HCT116 (cell line): ENCODE data around the gene KDELR1.

Experiments used
- CTCF ChIP-seq, 3 experiments: fragments of 200-600 bp in 1 of 3; sonication (generic) in 1 of 3; IDR thresholded peaks in 2 of 3; conservative IDR thresholded peaks in 1 of 3; 2 replicates each; pipeline ENCODE4 v1.5.1; 2012 to 2017; ENCODE audit warnings: low read depth in 2 of 3, low read length in 2 of 3, antibody characterized with exemption in 1 of 3, borderline replicate concordance in 1 of 3, control low read depth in 1 of 3, mild to moderate bottlenecking in 1 of 3, mixed read lengths in 1 of 3, mixed run types in 1 of 3, moderate library complexity in 1 of 3; ENCODE audit not compliant: insufficient read depth in 1 of 3
- EGR1 ChIP-seq: IDR thresholded peaks from 2 replicates; pipeline ENCODE4 v1.6.1; 2012; ENCODE audit warnings: low read depth
- POLR2A ChIP-seq: IDR thresholded peaks from 2 replicates; pipeline ENCODE4 v1.7.0; 2011; ENCODE audit warnings: borderline replicate concordance; ENCODE audit not compliant: insufficient read depth, insufficient read length; ENCODE audit errors: extremely low read depth
- POLR2AphosphoS5 ChIP-seq: IDR thresholded peaks from 2 replicates; pipeline ENCODE4 v1.6.1; 2011; ENCODE audit warnings: mild to moderate bottlenecking, low read depth, low read length, moderate library complexity
- RAD21 ChIP-seq: IDR thresholded peaks from 2 replicates; pipeline ENCODE4 v1.6.1; 2012; ENCODE audit warnings: low read depth, mild to moderate bottlenecking
- SIN3A ChIP-seq: IDR thresholded peaks from 2 replicates; pipeline ENCODE4 v1.6.1; 2012; ENCODE audit warnings: low read depth
- SP1 ChIP-seq: IDR thresholded peaks from 2 replicates; pipeline ENCODE4 v1.6.1; 2012; ENCODE audit warnings: low read depth
- YY1 ChIP-seq: IDR thresholded peaks from 2 replicates; pipeline ENCODE4 v1.6.1; 2011; ENCODE audit warnings: low read length, low read depth, moderate library complexity, mild to moderate bottlenecking; ENCODE audit not compliant: insufficient replicate concordance; ENCODE audit errors: extremely low read depth

- TF ChIP-seq EGR1 (no peak), CTCF (IDR thresholded peaks at IDR 0.05 in 2 of 3, conservative IDR thresholded peaks at IDR 0.05 in 1 of 3; ENCODE audit: borderline replicate concordance in 1 of 3, insufficient read depth in 1 of 3, low read depth in 2 of 3, low read length in 2 of 3) (no peak), POLR2A (no peak), RAD21 (no peak), POLR2AphosphoS5 (peak; percentile 62; the same call in 1 of the 2 replicates), SP1 (no peak), SIN3A (no peak), YY1 (no peak)
Measured at GRCh38 chr19:48400018-48400742, 8.8 kb upstream of the KDELR1 start.
